GM18868 (cell line): Measurements from ENCODE around the gene GGA1.

Source experiments
- ATAC-seq: cut with Tn5 transposase; IDR thresholded peaks from one replicate; pipeline ENCODE4 v1.9.1; 2021; ENCODE audit warnings: mild to moderate bottlenecking, moderate library complexity; ENCODE audit not compliant: unreplicated experiment

GGA1 gene

GRCh38 chr22:37627545-37627944 lies 18.9 kb downstream of the GGA1 start:
- ATAC-seq: no peak

- ATAC-seq: no peak
Observed at GRCh38 chr22:37628830-37629229, 20.2 kb downstream of the GGA1 start.

- ATAC-seq: no peak
Observed at GRCh38 chr22:37629928-37630327, 21.3 kb downstream of the GGA1 start.

GRCh38 chr22:37630839-37631435 lies 22.3 kb downstream of the GGA1 start:
- ATAC-seq: no peak

- no peak for ATAC-seq
Observed at GRCh38 chr22:37631448-37632173, 23.0 kb downstream of the GGA1 start.

- ATAC-seq: peak; percentile 14
Observed at GRCh38 chr22:37632174-37633088, 23.8 kb downstream of the GGA1 start.

GRCh38 chr22:37633089-37633624 lies 24.5 kb downstream of the GGA1 start:
- peak; percentile 58 for ATAC-seq

GRCh38 chr22:37633625-37634416 lies 25.2 kb downstream of the GGA1 start:
- peak; percentile 52 for ATAC-seq

GRCh38 chr22:37634417-37634924 lies 25.8 kb downstream of the GGA1 start:
- no peak for ATAC-seq

- ATAC-seq: no peak
Observed at GRCh38 chr22:37635157-37635556, 26.5 kb downstream of the GGA1 start.

- no peak for ATAC-seq
Observed at GRCh38 chr22:37636186-37636948, 27.7 kb downstream of the GGA1 start.

- no peak for ATAC-seq
Observed at GRCh38 chr22:37636949-37637273, 28.3 kb downstream of the GGA1 start.

- no peak for ATAC-seq
Observed at GRCh38 chr22:37638391-37639069, 29.9 kb downstream of the GGA1 start.

GRCh38 chr22:37639070-37639760 lies 30.6 kb downstream of the GGA1 start, which contains the start of gene SH3BP1:
Gene SH3BP1, plus strand, starts transcription at chr22:37639669. Its CDS starts 119 bp downstream, at chr22:37639788.
- ATAC-seq: no peak

GRCh38 chr22:37639771-37640590 lies 31.3 kb downstream of the GGA1 start:
- ATAC-seq: no peak

GRCh38 chr22:37640591-37641560 lies 32.2 kb downstream of the GGA1 start:
- no peak for ATAC-seq
